Neural cell (in vitro differentiated cells): ENCODE measurements around the gene PORCN. TPM values are rescaled to one million over a fixed set of nuclear protein-coding genes. Genes with fewer than 3 reads are reported as not detected.

Experiments
- H2AFZ ChIP-seq: fragments of 200-600, 300-800 bp; sonication (generic), shearing (Covaris generic); 2 replicates; pipeline ENCODE4 v1.6.0; 2014; ENCODE audit warnings: low read depth, mild to moderate bottlenecking, antibody characterized with exemption, low read length, moderate library complexity
- H3F3A ChIP-seq: fragments of 200-600 bp; shearing (Covaris generic); 2 replicates; pipeline ENCODE4 v1.6.1; 2016; ENCODE audit warnings: mild to moderate bottlenecking, moderate library complexity, mixed read lengths, antibody characterized with exemption, low read length; ENCODE audit not compliant: insufficient read depth, poor library complexity, severe bottlenecking
- H3K27ac ChIP-seq: fragments of 200-600, 300-800 bp; sonication (generic), shearing (Covaris generic); 2 replicates; pipeline ENCODE4 v1.5.1; 2014; ENCODE audit warnings: mild to moderate bottlenecking, low read length, moderate library complexity
- H3K27me3 ChIP-seq: fragments of 300-800, 200-600 bp; sonication (generic), shearing (Covaris generic); 2 replicates; pipeline ENCODE4 v1.6.0; 2014; ENCODE audit warnings: mild to moderate bottlenecking, low read depth, low read length, moderate library complexity; ENCODE audit not compliant: insufficient read depth
- H3K36me3 ChIP-seq: fragments of 300-800, 200-600 bp; sonication (generic), shearing (Covaris generic); 2 replicates; pipeline ENCODE4 v1.5.1; 2014; ENCODE audit warnings: mild to moderate bottlenecking, antibody characterized with exemption, low read length, moderate library complexity; ENCODE audit not compliant: insufficient read depth
- H3K4me2 ChIP-seq: fragments of 300-800, 200-600 bp; sonication (generic), shearing (Covaris generic); 2 replicates; pipeline ENCODE4 v1.6.0; 2014; ENCODE audit warnings: mild to moderate bottlenecking, low read length
- H3K4me3 ChIP-seq: fragments of 300-800, 200-600 bp; sonication (generic), shearing (Covaris generic); 2 replicates; pipeline ENCODE4 v1.5.1; 2014; ENCODE audit warnings: mild to moderate bottlenecking, low read length, moderate library complexity
- H3K79me2 ChIP-seq: fragments of 200-600 bp; shearing (Covaris generic); replicated peaks from 2 replicates; pipeline ENCODE4 v1.6.0; 2014; ENCODE audit warnings: mild to moderate bottlenecking, low read length, moderate library complexity; ENCODE audit not compliant: insufficient read depth
- H3K9ac ChIP-seq: fragments of 300-800, 200-600 bp; sonication (generic), shearing (Covaris generic); 2 replicates; pipeline ENCODE4 v1.6.1; 2016; ENCODE audit warnings: mild to moderate bottlenecking, low read length, mixed read lengths
- H3K9me2 ChIP-seq: fragments of 200-600 bp; shearing (Covaris generic); 2 replicates; pipeline ENCODE4 v1.6.1; 2016; ENCODE audit warnings: mild to moderate bottlenecking, low read length, mixed read lengths; ENCODE audit not compliant: insufficient read depth
- H3K9me3 ChIP-seq: fragments of 200-600, 300-800 bp; sonication (generic), shearing (Covaris generic); 2 replicates; pipeline ENCODE4 v1.6.1; 2016; ENCODE audit warnings: mild to moderate bottlenecking, mixed run types, low read length, moderate library complexity, mixed read lengths
- H4K20me1 ChIP-seq: fragments of 200-600 bp; shearing (Covaris generic); 2 replicates; pipeline ENCODE4 v1.6.1; 2016; ENCODE audit warnings: mild to moderate bottlenecking, mixed run types; ENCODE audit not compliant: insufficient read depth
- EP300 ChIP-seq: fragments of 450-650 bp; conservative IDR thresholded peaks from 2 replicates; pipeline ENCODE4 v1.6.1; 2014; ENCODE audit warnings: antibody characterized with exemption, mild to moderate bottlenecking, moderate library complexity; ENCODE audit not compliant: poor library complexity, severe bottlenecking
- EZH2 ChIP-seq: fragments of 200-600, 300-800 bp; shearing (Covaris generic), sonication (generic); IDR thresholded peaks from 2 replicates; pipeline ENCODE4 v1.6.1; 2014; ENCODE audit warnings: antibody characterized with exemption, low read length, borderline replicate concordance, mild to moderate bottlenecking; ENCODE audit not compliant: insufficient read depth, poor library complexity, severe bottlenecking
- MXI1 ChIP-seq: fragments of 450-650 bp; conservative IDR thresholded peaks from 2 replicates; pipeline ENCODE4 v1.6.1; 2014; ENCODE audit warnings: antibody characterized with exemption, mild to moderate bottlenecking; ENCODE audit not compliant: poor library complexity, severe bottlenecking
- POLR2AphosphoS5 ChIP-seq: IDR thresholded peaks from 2 replicates; pipeline ENCODE4 v1.6.1; 2012
- RAD21 ChIP-seq: fragments of 450-650 bp; conservative IDR thresholded peaks from 2 replicates; pipeline ENCODE4 v1.6.1; 2014; ENCODE audit warnings: antibody characterized with exemption, mild to moderate bottlenecking, moderate library complexity
- SMC3 ChIP-seq: fragments of 450-650 bp; conservative IDR thresholded peaks from 2 replicates; pipeline ENCODE4 v1.6.1; 2014; ENCODE audit warnings: antibody characterized with exemption, mild to moderate bottlenecking, moderate library complexity; ENCODE audit not compliant: poor library complexity
- TAF1 ChIP-seq: IDR thresholded peaks from 2 replicates; pipeline ENCODE4 v1.6.1; 2012; ENCODE audit warnings: low read depth
- polyA plus RNA-seq: library from polyadenylated mRNA; depleted of rRNA; stranded (reverse); fragments of >200 nt; gene quantifications from 2 replicates; pipeline ENCODE4 v1.2.3, GENCODE V29; 2014
- TF ChIP-seq, protein P1 (sequence below): IDR thresholded peaks from 2 replicates; pipeline ENCODE4 v1.6.1; 2012; ENCODE audit warnings: borderline replicate concordance
- TF ChIP-seq, protein P2 (sequence below): fragments of 450-650 bp; IDR thresholded peaks from 2 replicates; pipeline ENCODE4 v1.5.1; 2014; ENCODE audit warnings: antibody characterized with exemption, mild to moderate bottlenecking, moderate library complexity; ENCODE audit not compliant: poor library complexity, severe bottlenecking

PORCN gene
- polyA plus RNA-seq, 1 donor from 2014 or later = 29.8 TPM

DNA sequence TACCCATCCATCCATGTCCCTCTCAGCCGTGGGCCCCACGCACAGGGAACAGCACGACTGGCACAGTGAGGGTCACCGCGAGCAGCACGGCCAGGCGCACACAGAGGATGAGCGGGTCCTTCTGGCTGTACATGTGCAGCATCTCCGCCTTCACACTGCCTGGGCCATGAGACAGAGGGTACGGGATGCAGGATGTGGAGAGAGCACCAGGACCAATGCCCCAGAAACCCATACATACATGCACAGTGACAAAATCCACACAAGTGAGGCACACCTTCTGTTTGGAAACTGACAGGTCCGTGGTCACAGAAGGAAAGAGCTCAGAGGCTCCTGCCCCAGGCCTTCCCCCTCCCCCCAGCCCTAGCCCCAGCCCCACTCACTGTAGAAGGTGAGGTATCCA lies 48.2 kb upstream of the PORCN start:
- TF ChIP-seq EP300 (no peak), POLR2AphosphoS5 (no peak), MXI1 (no peak), SMC3 (no peak), RAD21 (no peak), EZH2 (no peak), TAF1 (no peak)
- TF ChIP-seq, protein P1, sequence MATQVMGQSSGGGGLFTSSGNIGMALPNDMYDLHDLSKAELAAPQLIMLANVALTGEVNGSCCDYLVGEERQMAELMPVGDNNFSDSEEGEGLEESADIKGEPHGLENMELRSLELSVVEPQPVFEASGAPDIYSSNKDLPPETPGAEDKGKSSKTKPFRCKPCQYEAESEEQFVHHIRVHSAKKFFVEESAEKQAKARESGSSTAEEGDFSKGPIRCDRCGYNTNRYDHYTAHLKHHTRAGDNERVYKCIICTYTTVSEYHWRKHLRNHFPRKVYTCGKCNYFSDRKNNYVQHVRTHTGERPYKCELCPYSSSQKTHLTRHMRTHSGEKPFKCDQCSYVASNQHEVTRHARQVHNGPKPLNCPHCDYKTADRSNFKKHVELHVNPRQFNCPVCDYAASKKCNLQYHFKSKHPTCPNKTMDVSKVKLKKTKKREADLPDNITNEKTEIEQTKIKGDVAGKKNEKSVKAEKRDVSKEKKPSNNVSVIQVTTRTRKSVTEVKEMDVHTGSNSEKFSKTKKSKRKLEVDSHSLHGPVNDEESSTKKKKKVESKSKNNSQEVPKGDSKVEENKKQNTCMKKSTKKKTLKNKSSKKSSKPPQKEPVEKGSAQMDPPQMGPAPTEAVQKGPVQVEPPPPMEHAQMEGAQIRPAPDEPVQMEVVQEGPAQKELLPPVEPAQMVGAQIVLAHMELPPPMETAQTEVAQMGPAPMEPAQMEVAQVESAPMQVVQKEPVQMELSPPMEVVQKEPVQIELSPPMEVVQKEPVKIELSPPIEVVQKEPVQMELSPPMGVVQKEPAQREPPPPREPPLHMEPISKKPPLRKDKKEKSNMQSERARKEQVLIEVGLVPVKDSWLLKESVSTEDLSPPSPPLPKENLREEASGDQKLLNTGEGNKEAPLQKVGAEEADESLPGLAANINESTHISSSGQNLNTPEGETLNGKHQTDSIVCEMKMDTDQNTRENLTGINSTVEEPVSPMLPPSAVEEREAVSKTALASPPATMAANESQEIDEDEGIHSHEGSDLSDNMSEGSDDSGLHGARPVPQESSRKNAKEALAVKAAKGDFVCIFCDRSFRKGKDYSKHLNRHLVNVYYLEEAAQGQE = no peak
- TF ChIP-seq, protein P2, sequence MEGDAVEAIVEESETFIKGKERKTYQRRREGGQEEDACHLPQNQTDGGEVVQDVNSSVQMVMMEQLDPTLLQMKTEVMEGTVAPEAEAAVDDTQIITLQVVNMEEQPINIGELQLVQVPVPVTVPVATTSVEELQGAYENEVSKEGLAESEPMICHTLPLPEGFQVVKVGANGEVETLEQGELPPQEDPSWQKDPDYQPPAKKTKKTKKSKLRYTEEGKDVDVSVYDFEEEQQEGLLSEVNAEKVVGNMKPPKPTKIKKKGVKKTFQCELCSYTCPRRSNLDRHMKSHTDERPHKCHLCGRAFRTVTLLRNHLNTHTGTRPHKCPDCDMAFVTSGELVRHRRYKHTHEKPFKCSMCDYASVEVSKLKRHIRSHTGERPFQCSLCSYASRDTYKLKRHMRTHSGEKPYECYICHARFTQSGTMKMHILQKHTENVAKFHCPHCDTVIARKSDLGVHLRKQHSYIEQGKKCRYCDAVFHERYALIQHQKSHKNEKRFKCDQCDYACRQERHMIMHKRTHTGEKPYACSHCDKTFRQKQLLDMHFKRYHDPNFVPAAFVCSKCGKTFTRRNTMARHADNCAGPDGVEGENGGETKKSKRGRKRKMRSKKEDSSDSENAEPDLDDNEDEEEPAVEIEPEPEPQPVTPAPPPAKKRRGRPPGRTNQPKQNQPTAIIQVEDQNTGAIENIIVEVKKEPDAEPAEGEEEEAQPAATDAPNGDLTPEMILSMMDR = no peak
- no peak overlapping the region for H3K9ac ChIP-seq
- no peaks in the 10 kb centered on the region for H3K9me3 ChIP-seq
- no peak overlapping the region for H3K4me2 ChIP-seq
- H4K20me1 ChIP-seq = no peaks in the 10 kb centered on the region
- no peaks in the 10 kb centered on the region for H3K79me2 ChIP-seq
- no peak overlapping the region for H3K27ac ChIP-seq
- H3K9me2 ChIP-seq = no peaks in the 10 kb centered on the region
- no peak overlapping the region for H2AFZ ChIP-seq
- H3K36me3 ChIP-seq = no peaks in the 10 kb centered on the region
- H3K4me3 ChIP-seq = no peak overlapping the region
- no peaks in the 10 kb centered on the region for H3K27me3 ChIP-seq
- no peaks in the 10 kb centered on the region for H3F3A ChIP-seq

DNA sequence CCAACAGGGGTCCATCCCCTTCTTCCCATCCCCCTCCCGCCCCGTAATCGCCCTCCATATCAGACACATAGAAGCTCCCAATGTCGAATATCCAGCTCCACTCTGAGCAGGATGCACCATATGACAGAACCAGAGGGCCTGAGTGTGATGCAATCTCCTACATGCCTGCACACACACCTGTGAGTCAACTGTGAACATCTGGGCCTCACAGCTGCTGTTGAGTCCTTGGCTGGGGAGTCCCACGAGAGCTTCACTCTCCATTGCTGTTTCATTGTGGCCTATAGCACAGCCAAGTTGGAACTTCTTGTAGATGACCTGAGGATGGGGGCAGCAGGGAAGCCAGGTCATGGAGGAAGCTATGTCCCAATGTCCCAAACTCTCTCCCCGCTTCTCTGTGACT lies 47.0 kb upstream of the PORCN start:
- Histone ChIP-seq H2AFZ (no peak overlapping the region), H3F3A (no peaks in the 10 kb centered on the region), H3K27me3 (no peaks in the 10 kb centered on the region), H3K36me3 (no peaks in the 10 kb centered on the region), H3K79me2 (no peaks in the 10 kb centered on the region), H3K9me3 (no peaks in the 10 kb centered on the region), H4K20me1 (no peaks in the 10 kb centered on the region), H3K27ac (no peak overlapping the region), H3K4me3 (no peak overlapping the region), H3K9ac (no peak overlapping the region), H3K4me2 (no peak overlapping the region), H3K9me2 (no peaks in the 10 kb centered on the region)
- TF ChIP-seq, protein P2 = no peak
